A673 (cell line): ENCODE measurements around the gene HNF4A.

Experiments
- EZH2 ChIP-seq: fragments of 200-600 bp; sonication (generic); IDR thresholded peaks from 2 replicates; pipeline ENCODE4 v1.6.1; 2017; ENCODE audit warnings: borderline replicate concordance, low read depth, mild to moderate bottlenecking, mixed read lengths, antibody characterized with exemption, low read length; ENCODE audit not compliant: poor library complexity, severe bottlenecking
- TF ChIP-seq, protein P1 (sequence below): fragments of 300-800, 200-600 bp; sonication (generic); conservative IDR thresholded peaks from 2 replicates; pipeline ENCODE4 v1.5.1; 2017; ENCODE audit warnings: low read depth, mild to moderate bottlenecking, antibody characterized with exemption, low read length, moderate library complexity, mixed read lengths

DNA sequence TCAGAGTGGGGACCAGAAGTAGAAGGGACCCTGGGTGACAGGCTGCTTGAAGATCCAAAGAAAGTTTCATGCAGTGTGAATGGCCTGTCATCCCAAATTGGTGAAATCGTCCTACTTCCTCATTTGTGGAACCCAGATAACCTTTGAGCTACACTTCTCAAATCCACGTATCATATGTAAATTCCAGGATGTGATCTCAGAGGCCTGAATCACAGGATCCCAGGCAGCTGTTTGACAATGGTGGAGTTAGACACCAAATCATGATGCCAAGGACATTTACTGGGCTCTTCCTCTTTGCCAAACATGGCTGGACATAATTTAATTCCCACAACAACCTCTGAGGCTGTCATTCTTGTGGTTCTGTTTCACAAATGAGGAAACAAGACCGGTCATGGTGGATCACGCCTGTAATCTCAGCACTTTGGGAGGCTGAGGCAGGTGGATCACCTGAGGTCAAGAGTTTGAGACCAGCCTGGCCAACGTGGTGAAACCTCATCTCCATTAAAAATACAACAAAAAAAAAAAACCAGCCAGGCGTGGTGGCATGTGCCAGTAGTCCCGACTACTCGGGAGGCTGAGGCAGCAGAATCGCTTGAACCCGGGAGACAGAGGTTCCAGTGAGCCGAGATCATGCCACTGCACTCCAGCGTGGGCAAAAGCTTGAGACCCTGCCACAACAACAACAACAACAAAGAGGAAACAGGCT lies 80.3 kb downstream of the HNF4A start:
- TF ChIP-seq, protein P1, sequence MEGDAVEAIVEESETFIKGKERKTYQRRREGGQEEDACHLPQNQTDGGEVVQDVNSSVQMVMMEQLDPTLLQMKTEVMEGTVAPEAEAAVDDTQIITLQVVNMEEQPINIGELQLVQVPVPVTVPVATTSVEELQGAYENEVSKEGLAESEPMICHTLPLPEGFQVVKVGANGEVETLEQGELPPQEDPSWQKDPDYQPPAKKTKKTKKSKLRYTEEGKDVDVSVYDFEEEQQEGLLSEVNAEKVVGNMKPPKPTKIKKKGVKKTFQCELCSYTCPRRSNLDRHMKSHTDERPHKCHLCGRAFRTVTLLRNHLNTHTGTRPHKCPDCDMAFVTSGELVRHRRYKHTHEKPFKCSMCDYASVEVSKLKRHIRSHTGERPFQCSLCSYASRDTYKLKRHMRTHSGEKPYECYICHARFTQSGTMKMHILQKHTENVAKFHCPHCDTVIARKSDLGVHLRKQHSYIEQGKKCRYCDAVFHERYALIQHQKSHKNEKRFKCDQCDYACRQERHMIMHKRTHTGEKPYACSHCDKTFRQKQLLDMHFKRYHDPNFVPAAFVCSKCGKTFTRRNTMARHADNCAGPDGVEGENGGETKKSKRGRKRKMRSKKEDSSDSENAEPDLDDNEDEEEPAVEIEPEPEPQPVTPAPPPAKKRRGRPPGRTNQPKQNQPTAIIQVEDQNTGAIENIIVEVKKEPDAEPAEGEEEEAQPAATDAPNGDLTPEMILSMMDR: no peak
- TF ChIP-seq EZH2: no peak
